ENCODE data around the gene PIAS4. TPM values are rescaled to one million over a fixed set of nuclear protein-coding genes. Genes with fewer than 3 reads are reported as not detected.
A peak's percentile ranks its signal among the peaks of the same experiment; 100 is the strongest.

PIAS4 gene
- total RNA-seq, 2 experiments from 2014 or later, result 22.5 to 24.4 TPM

DNA sequence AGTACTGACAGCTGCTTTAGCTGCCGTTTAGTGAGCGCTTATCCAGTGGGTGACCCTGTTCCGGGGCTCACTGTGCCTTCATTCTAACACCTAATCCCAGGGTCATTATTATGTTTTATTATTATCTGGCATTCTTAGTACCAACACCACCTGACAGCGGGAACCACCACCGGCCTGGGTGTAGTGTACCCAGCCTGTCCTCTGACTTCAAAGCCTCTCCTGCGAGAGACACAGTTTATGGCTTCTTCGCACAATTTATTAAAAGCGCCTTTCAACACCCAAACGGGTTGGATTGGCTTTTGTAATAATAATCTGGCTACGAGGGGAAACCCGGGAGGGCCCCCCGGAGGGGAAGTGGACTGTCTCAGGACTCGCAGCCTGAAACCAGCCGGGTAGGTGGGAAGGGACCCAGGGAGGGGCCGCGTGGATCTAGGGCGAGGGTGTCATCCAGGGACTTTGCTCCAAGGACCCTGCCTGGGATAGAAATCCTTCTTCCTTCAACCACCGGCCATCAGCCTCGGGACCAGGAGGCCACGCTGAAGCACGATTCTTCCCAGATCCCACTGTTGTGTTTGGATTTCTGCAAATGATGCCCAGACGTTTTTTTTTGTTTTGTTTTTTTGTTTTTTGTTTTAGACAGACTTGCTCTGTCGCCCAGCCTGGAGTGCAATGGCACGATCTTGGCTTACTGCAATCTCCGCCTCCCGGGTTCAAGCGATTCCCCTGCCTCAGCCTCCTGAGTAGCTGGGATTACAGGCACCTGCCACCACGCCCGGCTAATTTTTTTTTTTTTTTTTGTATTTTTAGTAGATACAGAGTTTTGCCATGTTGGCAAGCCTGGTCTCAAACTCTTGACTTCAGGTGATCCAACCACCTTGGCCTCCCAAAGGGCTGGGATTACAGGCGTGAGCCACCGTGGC, 60.8 kb downstream of the PIAS4 start:
- ChIA-PET POLR2A (no interaction called here), CTCF (no interaction called here)
- Mint-ChIP-seq H3K9me3 (no peaks in the 10 kb centered on the region), H3K4me1 (ENCODE audit: low read depth) (peaks cover 23% of the 10 kb centered on the region), H3K36me3 (peaks cover 5% of the 10 kb centered on the region), H3K4me3 (peak overlapping the region; percentile 71), H3K27me3 (no peaks in the 10 kb centered on the region), H3K27ac (peak overlapping the region; percentile 69)
- no peak for DNase-seq
- intact Hi-C loops (cut with micrococcal nuclease), result loop anchor here (2.0 to 10.0 kb wide), 4 partner anchors 36 to 494 kb away; partner anchors contain the start of genes APBA3, CHAF1A, HMG20B and MRPL54

DNA sequence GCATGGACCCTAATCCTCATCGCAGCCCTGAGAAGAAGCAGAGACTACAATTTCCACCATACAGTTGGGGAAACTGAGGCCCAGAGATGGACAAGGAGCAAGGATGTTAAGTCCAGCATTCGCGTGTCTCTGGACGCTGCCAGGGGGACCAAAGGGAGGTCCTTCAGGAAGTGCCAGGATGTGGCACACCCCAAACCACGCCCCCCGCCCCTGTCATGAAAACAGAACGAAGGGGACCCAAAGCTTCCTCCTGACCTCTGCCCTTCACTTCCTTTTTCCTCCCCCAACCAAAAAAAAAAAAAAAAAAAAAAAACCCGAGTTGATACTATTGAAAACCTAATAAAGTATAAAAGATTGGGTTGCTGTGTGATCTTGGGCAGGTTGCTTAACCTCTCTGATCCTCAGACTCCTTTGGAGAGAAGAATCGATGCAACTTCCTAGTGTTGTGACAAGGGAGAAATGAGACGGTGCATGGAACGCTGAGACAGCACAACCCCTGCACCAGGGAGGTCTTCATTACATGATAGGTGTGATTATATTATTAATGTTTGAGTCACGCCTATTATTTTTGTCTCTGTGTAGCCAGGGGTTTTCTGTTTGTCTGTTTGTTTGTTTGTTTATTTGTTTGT, 61.9 kb downstream of the PIAS4 start:
- Mint-ChIP-seq H3K27ac (peak overlapping the region; percentile 45), H3K4me3 (peak overlapping the region; percentile 32), H3K27me3 (no peaks in the 10 kb centered on the region), H3K36me3 (no peaks in the 10 kb centered on the region), H3K9me3 (no peaks in the 10 kb centered on the region), H3K4me1 (ENCODE audit: low read depth) (peaks cover 19% of the 10 kb centered on the region)
- intact Hi-C loops (cut with micrococcal nuclease), result loop anchor here (2.0 to 10.0 kb wide), 4 partner anchors 35 to 495 kb away; partner anchors contain the start of genes APBA3, CHAF1A, HMG20B and MRPL54
- peak; percentile 72 for DNase-seq
- ChIA-PET CTCF (no interaction called here), POLR2A (no interaction called here)

DNA sequence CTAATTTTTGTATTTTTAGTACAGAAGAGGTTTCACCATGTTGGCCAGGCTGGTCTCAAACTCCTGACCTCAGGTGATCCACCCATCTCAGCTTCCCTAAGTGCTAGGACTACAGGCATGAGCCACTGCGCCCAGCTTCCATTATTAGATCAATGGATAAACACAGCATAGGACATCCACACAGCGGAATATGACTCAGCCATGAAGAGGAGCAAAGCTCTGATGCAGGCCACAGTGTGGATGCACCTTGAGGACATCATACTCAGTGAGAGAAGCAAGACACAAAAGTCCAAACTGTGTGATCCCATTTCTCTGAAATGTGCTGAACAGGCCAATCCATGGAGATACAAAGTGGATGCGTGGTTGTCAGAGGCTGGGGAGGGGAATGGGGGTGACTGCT, 64.1 kb downstream of the PIAS4 start:
- ChIA-PET POLR2A (no interaction called here), CTCF (no interaction called here)
- peaks cover 24% of the 10 kb centered on the region for H3K4me1 Mint-ChIP-seq (ENCODE audit: low read depth)
- H3K27me3 Mint-ChIP-seq, result no peaks in the 10 kb centered on the region
- H3K27ac Mint-ChIP-seq, result no peak overlapping the region
- no peaks in the 10 kb centered on the region for H3K9me3 Mint-ChIP-seq
- intact Hi-C loops (cut with micrococcal nuclease), result no loop called here
- H3K4me3 Mint-ChIP-seq, result no peak overlapping the region
- no peaks in the 10 kb centered on the region for H3K36me3 Mint-ChIP-seq
- no peak for DNase-seq

DNA sequence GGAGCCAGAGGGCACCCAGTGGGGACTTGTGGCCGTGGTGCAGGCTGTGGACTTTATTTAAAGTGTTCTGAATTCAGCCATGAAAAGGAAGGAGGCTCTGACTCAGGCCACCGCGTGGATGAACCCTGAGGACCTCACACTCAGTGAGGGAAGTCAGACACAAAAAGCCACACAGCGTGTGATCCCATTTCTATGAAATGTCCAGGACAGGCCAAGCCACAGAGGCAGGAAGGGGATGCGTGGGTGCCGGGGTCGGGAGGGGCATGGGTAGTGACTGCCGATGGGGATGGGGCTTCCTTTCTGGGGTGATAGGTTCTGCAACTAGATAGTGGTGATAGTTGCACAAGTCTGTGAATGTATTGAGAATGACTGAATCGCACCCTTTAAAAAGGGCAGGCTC, 67.8 kb downstream of the PIAS4 start:
- Mint-ChIP-seq H3K9me3 (no peaks in the 10 kb centered on the region), H3K4me1 (ENCODE audit: low read depth) (peaks cover 17% of the 10 kb centered on the region), H3K4me3 (no peak overlapping the region), H3K36me3 (no peaks in the 10 kb centered on the region), H3K27ac (peak overlapping the region; percentile 46), H3K27me3 (no peaks in the 10 kb centered on the region)
- intact Hi-C loops (cut with micrococcal nuclease), result no loop called here
- peak; percentile 82 for DNase-seq
- ChIA-PET CTCF (interaction anchor here (0.7 kb wide), 1 partner anchor 24 kb away, joined by 3 read pairs; no protein-coding TSS in a partner anchor), POLR2A (no interaction called here)

DNA sequence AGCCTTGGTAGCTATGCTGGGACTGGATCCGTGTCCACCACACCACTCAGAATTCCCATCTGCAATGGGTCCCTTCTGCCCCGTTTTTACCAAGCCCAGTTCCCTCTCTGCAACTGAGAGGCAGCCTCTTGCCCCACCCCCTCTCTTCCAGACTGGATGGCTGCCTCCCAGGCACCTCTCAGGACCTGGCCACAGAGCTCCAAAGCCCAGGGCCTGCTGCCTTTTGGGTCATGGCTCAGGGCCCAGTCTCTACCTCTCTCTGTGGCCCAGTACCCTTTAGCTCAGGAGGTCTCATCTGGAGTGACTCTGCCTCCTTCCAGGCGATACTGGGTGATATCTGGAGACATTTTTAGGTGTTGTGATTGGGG, 69.5 kb downstream of the PIAS4 start:
- Mint-ChIP-seq H3K27me3 (no peaks in the 10 kb centered on the region), H3K9me3 (no peaks in the 10 kb centered on the region), H3K27ac (no peak overlapping the region), H3K36me3 (no peaks in the 10 kb centered on the region), H3K4me1 (ENCODE audit: low read depth) (peaks cover 17% of the 10 kb centered on the region), H3K4me3 (no peak overlapping the region)
- POLR2A ChIA-PET, result interaction anchor here (1.2 to 1.5 kb wide), 2 partner anchors 11 to 37 kb away, joined by 3 to 4 read pairs; no protein-coding TSS in a partner anchor
- CTCF ChIA-PET, result no interaction called here
- no peak for DNase-seq
- intact Hi-C loops (cut with micrococcal nuclease), result no loop called here

DNA sequence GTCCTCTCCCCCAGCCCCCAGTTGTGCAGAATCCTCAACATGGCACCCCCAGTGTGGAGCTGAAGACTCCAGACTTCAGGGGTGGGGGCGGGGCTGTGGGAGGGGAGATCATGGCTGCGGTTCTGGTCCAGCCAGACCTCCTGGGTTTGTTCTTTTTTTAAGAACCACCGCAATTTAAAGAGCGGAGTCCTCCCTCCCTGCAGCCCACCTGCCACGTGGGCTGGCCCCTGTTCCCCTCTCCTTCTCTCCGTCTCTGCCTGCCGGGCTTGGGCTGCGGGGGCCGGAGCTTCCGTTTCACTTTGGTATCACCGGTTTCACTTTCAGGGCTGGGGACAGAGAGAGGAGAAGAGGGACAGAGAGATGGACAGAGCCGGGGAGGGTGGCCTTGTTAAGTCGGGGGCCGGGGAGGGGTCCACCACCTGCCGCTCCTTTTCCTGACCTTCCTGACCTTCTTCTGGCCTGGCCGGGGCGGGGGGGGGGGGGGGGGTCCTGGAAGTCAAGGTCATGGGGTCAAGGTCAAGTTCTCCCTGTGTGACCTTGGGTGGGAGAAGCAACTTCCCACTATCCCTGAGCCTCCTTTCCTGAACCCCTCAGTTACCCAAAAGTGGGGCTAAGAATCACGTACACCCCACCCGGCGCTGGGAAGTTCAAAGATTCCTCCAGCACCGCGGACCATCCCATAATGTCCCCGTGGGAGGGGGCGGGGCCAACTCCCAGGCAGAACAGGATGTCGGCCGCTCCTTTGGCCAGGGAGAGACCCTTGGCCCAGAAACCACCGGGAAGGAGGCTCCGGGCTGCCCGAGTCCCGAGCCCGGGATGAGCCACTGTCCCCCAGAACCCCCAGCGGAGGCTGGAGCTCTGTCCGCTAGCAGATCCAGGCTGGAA, 70.5 kb downstream of the PIAS4 start:
- ChIA-PET POLR2A (interaction anchor here (1.2 to 1.5 kb wide), 3 partner anchors 9 to 36 kb away, joined by 3 to 4 read pairs (median 3); no protein-coding TSS in a partner anchor), CTCF (no interaction called here)
- peak overlapping the region; percentile 64 for H3K4me3 Mint-ChIP-seq
- no peaks in the 10 kb centered on the region for H3K36me3 Mint-ChIP-seq
- peak; percentile 77 for DNase-seq
- no peaks in the 10 kb centered on the region for H3K27me3 Mint-ChIP-seq
- intact Hi-C loops (cut with micrococcal nuclease), result no loop called here
- peaks cover 20% of the 10 kb centered on the region for H3K4me1 Mint-ChIP-seq (ENCODE audit: low read depth)
- H3K9me3 Mint-ChIP-seq, result no peaks in the 10 kb centered on the region
- peak overlapping the region; percentile 75 for H3K27ac Mint-ChIP-seq

DNA sequence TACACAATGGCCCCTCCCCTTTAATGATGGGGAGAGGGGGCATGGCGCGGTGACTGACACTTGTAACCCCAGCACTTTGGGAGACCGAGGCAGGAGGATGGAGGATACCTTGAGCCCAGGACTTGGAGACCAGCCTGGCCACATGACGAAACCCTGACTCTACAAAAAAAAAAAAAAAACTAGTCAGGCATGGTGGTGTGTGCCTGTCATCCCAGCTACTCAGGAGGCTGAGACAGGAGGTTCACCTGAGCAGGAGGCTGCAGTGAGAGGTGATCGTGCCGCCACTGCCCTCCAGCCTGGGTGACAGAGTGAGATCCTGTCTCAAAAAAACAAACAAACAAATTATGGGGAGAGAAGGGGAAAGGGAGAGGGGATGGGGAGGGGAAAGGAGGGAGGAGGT, 72.9 kb downstream of the PIAS4 start:
- POLR2A ChIA-PET, result no interaction called here
- H3K9me3 Mint-ChIP-seq, result no peaks in the 10 kb centered on the region
- CTCF ChIA-PET, result no interaction called here
- H3K27ac Mint-ChIP-seq, result no peak overlapping the region
- intact Hi-C loops (cut with micrococcal nuclease), result no loop called here
- H3K4me1 Mint-ChIP-seq (ENCODE audit: low read depth), result peaks cover 29% of the 10 kb centered on the region
- no peaks in the 10 kb centered on the region for H3K27me3 Mint-ChIP-seq
- DNase-seq, result no peak
- H3K36me3 Mint-ChIP-seq, result no peaks in the 10 kb centered on the region
- H3K4me3 Mint-ChIP-seq, result no peak overlapping the region

DNA sequence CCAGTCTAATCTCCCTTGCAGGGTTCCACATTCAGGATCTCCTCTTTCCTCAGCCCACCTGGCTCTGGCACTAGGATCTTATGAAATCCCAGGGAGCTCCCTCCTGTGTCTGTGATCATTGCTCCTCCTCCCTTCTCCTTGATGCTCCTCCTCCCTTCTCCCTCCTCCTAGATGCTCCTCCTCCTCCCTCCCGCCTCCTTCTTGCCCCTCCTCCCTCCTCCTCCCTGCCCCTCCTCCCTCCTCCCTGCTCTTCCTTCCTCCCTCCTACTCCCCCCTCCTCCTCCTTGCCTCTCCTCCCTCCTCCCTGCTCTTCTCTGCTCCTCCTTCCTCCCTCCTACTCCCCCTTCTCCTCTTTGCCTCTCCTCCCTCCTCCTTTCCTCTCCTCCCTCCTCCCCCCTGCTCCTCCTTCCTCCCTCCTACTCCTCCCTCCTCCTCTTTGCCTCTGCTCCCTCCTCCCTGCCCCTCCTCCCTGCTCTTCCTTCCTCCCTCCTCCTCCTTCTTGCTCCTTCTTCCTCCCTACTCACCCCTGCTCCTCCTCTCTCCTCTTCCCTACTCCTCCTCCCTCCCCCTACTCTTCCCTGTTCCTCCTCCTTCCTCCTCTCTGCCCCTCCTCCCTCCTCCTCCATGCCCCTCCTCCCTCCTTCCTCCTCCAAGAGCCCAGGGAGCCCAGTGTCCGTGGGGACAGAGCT, 74.0 kb downstream of the PIAS4 start:
- POLR2A ChIA-PET, result no interaction called here
- CTCF ChIA-PET, result interaction anchor here (0.9 kb wide), 1 partner anchor 11 kb away, joined by 3 read pairs; no protein-coding TSS in a partner anchor
- intact Hi-C loops (cut with micrococcal nuclease), result no loop called here
- Mint-ChIP-seq H3K4me3 (no peak overlapping the region), H3K27ac (no peak overlapping the region), H3K27me3 (no peaks in the 10 kb centered on the region), H3K9me3 (no peaks in the 10 kb centered on the region), H3K36me3 (no peaks in the 10 kb centered on the region), H3K4me1 (ENCODE audit: low read depth) (peaks cover 36% of the 10 kb centered on the region)
- no peak for DNase-seq

DNA sequence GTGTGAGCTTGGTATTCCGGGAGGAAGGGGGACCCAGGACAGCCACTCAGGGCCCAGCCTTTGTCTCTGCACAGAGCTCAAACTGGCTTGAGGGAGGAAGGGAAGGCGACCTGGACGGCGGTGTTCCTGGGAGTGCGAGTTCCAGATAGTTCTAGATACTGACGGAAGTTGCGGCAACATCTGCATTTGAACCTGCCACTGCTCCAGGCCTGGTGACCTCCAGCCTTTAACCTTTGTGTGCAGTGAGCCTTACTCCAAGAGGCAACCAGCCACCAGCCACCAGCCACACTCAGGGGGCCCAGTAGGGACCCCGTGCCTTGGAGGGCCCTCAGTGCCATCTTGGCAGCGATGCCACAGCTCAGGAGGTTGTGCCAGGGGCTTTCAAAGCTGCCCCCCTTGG, 74.6 kb downstream of the PIAS4 start:
- Mint-ChIP-seq H3K27me3 (no peaks in the 10 kb centered on the region), H3K27ac (no peak overlapping the region), H3K4me3 (no peak overlapping the region), H3K4me1 (ENCODE audit: low read depth) (peaks cover 38% of the 10 kb centered on the region), H3K36me3 (no peaks in the 10 kb centered on the region), H3K9me3 (no peaks in the 10 kb centered on the region)
- ChIA-PET POLR2A (no interaction called here), CTCF (interaction anchor here (0.9 kb wide), 1 partner anchor 10 kb away, joined by 3 read pairs; no protein-coding TSS in a partner anchor)
- no peak for DNase-seq
- intact Hi-C loops (cut with micrococcal nuclease), result no loop called here

DNA sequence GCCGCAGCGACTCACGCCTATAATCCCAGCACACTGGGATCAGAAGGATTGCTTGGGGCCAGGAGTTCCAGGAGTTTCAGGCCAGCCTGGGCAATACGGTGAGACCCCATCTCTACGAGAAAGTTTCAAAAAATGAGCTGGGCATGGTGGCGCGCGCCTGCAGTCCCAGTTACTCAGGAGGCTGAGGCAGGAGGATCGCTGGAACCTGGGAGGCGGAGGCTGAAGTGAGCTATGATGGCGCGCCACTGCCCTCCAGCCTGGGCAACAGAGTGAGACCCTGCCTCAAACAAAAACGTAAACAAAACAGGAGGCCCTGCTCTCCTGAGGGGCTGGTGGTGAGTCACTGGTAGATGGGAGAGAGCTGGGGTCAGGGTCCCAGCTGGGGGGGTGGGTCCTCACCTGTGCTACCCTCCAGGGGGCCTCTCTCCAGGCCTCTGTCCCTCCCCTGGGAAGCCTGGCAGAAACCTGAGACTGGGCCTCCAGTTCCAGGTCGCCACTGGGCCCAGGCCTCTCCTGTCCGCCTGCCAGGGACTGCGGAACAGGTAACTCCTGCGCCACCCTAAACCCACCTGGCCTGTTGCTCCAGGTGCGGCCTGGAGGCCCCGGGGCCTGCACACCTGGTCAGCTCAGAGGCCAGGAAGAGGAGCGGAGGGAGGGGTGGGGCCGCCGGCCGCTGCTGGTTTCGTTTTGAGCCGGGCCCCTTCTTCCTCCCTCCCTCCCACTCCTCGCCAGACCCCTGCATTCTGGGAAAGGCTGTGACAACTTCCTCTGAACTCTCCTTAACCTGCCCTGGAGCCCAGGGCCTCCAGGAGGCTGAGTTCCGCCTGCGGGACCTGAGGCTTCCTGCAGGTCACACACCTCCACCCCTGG, 76.4 kb downstream of the PIAS4 start:
- no peaks in the 10 kb centered on the region for H3K9me3 Mint-ChIP-seq
- H3K4me3 Mint-ChIP-seq, result no peak overlapping the region
- DNase-seq, result peak; percentile 73
- peak overlapping the region; percentile 86 for H3K27ac Mint-ChIP-seq
- peaks cover 46% of the 10 kb centered on the region for H3K4me1 Mint-ChIP-seq (ENCODE audit: low read depth)
- H3K36me3 Mint-ChIP-seq, result no peaks in the 10 kb centered on the region
- POLR2A ChIA-PET, result no interaction called here
- intact Hi-C loops (cut with micrococcal nuclease), result no loop called here
- no peaks in the 10 kb centered on the region for H3K27me3 Mint-ChIP-seq
- CTCF ChIA-PET, result no interaction called here

DNA sequence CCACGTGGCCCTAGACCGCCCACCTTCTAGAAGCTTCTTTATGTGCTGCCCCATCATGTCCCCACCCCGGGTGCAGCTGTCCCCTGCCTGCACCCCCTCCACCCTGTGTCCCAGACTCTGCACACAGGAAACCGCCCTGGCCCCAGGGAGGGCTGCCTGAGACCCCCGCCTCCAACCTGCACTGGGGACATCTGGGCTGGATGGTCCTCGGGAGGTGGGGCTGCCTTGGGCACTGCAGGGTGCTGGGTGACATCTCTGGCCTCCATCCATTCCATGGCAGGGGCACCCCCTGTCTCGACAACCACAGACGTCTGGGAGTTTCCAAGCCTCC, 77.0 kb downstream of the PIAS4 start:
- Mint-ChIP-seq H3K4me1 (ENCODE audit: low read depth) (peaks cover 52% of the 10 kb centered on the region), H3K36me3 (no peaks in the 10 kb centered on the region), H3K27me3 (no peaks in the 10 kb centered on the region), H3K9me3 (no peaks in the 10 kb centered on the region), H3K27ac (peak overlapping the region; percentile 86), H3K4me3 (no peak overlapping the region)
- DNase-seq, result no peak
- CTCF ChIA-PET, result no interaction called here
- intact Hi-C loops (cut with micrococcal nuclease), result no loop called here
- POLR2A ChIA-PET, result no interaction called here

All from activated CD4-positive, alpha-beta memory T cell treated with anti-CD3 and anti-CD28 coated beads for 36 hours (primary cell).